ENCODE results near the gene HACL1.

Gene HACL1

DNA sequence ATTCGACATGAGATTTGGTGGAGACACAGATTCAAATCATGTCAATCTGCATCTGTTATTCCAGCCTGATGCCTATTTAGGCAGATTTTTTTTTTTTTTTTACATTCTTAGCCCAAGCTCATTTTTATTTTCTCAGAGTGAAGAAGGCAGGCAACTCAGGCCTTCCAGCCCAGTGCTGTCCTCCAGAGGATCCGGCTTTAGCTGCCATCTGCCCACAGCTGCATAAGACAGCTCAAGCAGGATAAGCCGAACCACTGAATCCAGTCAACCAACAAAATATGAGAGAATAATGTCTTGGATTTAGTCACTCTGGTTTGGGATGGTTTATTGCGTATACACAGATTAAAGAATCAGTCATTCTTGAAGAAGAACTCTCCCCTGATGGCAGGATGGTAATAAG is 60.0 kb downstream of the HACL1 start:
- H4K12ac ChIP-seq (ENCODE audit: low read depth, low read length), result no peak overlapping the region
- H3K79me2 ChIP-seq (ENCODE audit: control insufficient read depth, insufficient read depth, low read length, poor library complexity), result no peaks in the 10 kb centered on the region
- H3K36me3 ChIP-seq (ENCODE audit: control insufficient read depth in 1 of 2, insufficient read depth in 2 of 2, low read length in 2 of 2), result no peaks in the 10 kb centered on the region
- no peaks in the 10 kb centered on the region for H3K27me3 ChIP-seq (ENCODE audit: insufficient read depth, low read length)
- H4K91ac ChIP-seq (ENCODE audit: low read depth, low read length), result no peak overlapping the region
- H2AK5ac ChIP-seq (ENCODE audit: low read length), result no peak overlapping the region
- no CpG with 5 or more reads among the region's 4 CpGs for WGBS (ENCODE audit: extremely low coverage, insufficient coverage, insufficient read length)
- no peak for DNase-seq
- no peak overlapping the region for H2AFZ ChIP-seq (ENCODE audit: insufficient read depth, low read length, poor library complexity)
- H2BK5ac ChIP-seq (ENCODE audit: low read depth, low read length, poor library complexity), result no peak overlapping the region
- H3K4me1 ChIP-seq (ENCODE audit: control insufficient read depth in 1 of 2, insufficient read depth in 2 of 2, low read length in 2 of 2), result no peaks in the 10 kb centered on the region
- H3K23ac ChIP-seq (ENCODE audit: low read length), result no peak overlapping the region
- no peak overlapping the region for H4K8ac ChIP-seq (ENCODE audit: low read depth, low read length)
- no peak overlapping the region for H3K4ac ChIP-seq (ENCODE audit: low read depth, low read length)
- no peaks in the 10 kb centered on the region for H3K79me1 ChIP-seq (ENCODE audit: low read length)
- no peak overlapping the region for H3K4me3 ChIP-seq (ENCODE audit: low read depth, low read length)
- H3K14ac ChIP-seq (ENCODE audit: low read length), result no peak overlapping the region
- no peak overlapping the region for H3K18ac ChIP-seq (ENCODE audit: low read length)
- H2BK120ac ChIP-seq (ENCODE audit: insufficient read depth, low read length, poor library complexity), result no peak overlapping the region
- no peak overlapping the region for H2BK12ac ChIP-seq (ENCODE audit: low read length)
- H3K9me3 ChIP-seq (ENCODE audit: insufficient read depth, low read depth, low read length), result no peaks in the 10 kb centered on the region
- H3K9ac ChIP-seq (ENCODE audit: low read length), result no peak overlapping the region
- H3K4me2 ChIP-seq (ENCODE audit: low read length), result no peak overlapping the region
- H3K27ac ChIP-seq (ENCODE audit: low read depth, low read length), result no peak overlapping the region

DNA sequence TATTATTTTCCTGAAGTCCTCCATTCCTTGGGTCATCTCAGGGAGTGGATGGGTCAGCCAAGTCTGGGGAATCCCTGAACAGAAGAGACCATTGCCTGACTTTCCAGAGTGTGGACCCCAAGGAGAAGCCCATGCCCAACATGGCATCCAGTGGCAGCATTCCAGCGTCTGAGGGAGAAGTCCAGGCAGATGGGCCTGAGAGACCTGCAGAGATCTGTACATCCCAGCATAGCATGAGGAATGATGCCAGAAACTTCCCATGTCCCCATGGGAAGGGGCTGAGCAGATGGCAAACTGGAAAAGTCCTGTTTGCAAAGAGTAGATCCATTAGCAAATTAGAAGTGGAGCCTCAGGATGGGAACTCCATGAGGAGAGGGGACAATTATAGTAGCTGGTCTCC is 62.3 kb downstream of the HACL1 start:
- no peak overlapping the region for H2BK5ac ChIP-seq (ENCODE audit: low read depth, low read length, poor library complexity)
- H2AFZ ChIP-seq (ENCODE audit: insufficient read depth, low read length, poor library complexity), result no peak overlapping the region
- no peak for DNase-seq
- H3K14ac ChIP-seq (ENCODE audit: low read length), result no peak overlapping the region
- H3K79me1 ChIP-seq (ENCODE audit: low read length), result no peaks in the 10 kb centered on the region
- no peak overlapping the region for H3K27ac ChIP-seq (ENCODE audit: low read depth, low read length)
- no peak overlapping the region for H2BK12ac ChIP-seq (ENCODE audit: low read length)
- no peak overlapping the region for H3K4me3 ChIP-seq (ENCODE audit: low read depth, low read length)
- H3K36me3 ChIP-seq (ENCODE audit: control insufficient read depth in 1 of 2, insufficient read depth in 2 of 2, low read length in 2 of 2), result no peaks in the 10 kb centered on the region
- H3K9ac ChIP-seq (ENCODE audit: low read length), result no peak overlapping the region
- no peaks in the 10 kb centered on the region for H3K27me3 ChIP-seq (ENCODE audit: insufficient read depth, low read length)
- H3K9me3 ChIP-seq (ENCODE audit: insufficient read depth, low read depth, low read length), result no peaks in the 10 kb centered on the region
- no peak overlapping the region for H3K18ac ChIP-seq (ENCODE audit: low read length)
- no peak overlapping the region for H3K23ac ChIP-seq (ENCODE audit: low read length)
- no peaks in the 10 kb centered on the region for H3K79me2 ChIP-seq (ENCODE audit: control insufficient read depth, insufficient read depth, low read length, poor library complexity)
- no peak overlapping the region for H4K12ac ChIP-seq (ENCODE audit: low read depth, low read length)
- no peak overlapping the region for H3K4me2 ChIP-seq (ENCODE audit: low read length)
- no peak overlapping the region for H3K4ac ChIP-seq (ENCODE audit: low read depth, low read length)
- H4K8ac ChIP-seq (ENCODE audit: low read depth, low read length), result no peak overlapping the region
- no CpG with 5 or more reads among the region's 1 CpG for WGBS (ENCODE audit: extremely low coverage, insufficient coverage, insufficient read length)
- peaks cover 0 to 2% of the 10 kb centered on the region in 2 experiments for H3K4me1 ChIP-seq (ENCODE audit: control insufficient read depth in 1 of 2, insufficient read depth in 2 of 2, low read length in 2 of 2)
- no peak overlapping the region for H2AK5ac ChIP-seq (ENCODE audit: low read length)
- no peak overlapping the region for H2BK120ac ChIP-seq (ENCODE audit: insufficient read depth, low read length, poor library complexity)
- H4K91ac ChIP-seq (ENCODE audit: low read depth, low read length), result no peak overlapping the region

DNA sequence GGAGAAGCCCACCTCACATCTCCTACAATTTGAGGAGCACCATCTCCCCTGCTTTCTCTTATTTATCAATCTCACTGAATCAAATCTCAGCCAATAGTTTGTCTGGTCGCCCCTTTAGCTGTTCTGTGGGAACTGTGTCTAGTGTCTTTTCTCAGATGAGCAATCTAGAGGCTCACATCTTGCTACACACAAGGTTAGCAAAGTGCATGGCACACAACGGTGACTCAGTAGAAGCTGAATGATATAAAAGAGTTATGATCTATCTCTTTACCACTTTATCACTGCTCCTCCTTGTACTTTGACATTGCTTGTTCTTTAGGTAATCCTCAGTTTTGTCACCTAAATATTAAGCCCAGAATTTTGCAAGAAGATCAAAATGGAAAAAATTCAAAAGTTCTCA is 63.0 kb downstream of the HACL1 start:
- Histone ChIP-seq H3K27ac (ENCODE audit: low read depth, low read length) (no peak overlapping the region), H2BK120ac (ENCODE audit: insufficient read depth, low read length, poor library complexity) (no peak overlapping the region), H3K9ac (ENCODE audit: low read length) (no peak overlapping the region), H4K12ac (ENCODE audit: low read depth, low read length) (no peak overlapping the region), H3K4me2 (ENCODE audit: low read length) (no peak overlapping the region), H3K4ac (ENCODE audit: low read depth, low read length) (no peak overlapping the region), H3K4me3 (ENCODE audit: low read depth, low read length) (no peak overlapping the region), H2BK5ac (ENCODE audit: low read depth, low read length, poor library complexity) (no peak overlapping the region), H3K79me1 (ENCODE audit: low read length) (no peaks in the 10 kb centered on the region), H3K4me1 (ENCODE audit: control insufficient read depth in 1 of 2, insufficient read depth in 2 of 2, low read length in 2 of 2) (peaks cover 2 to 3% of the 10 kb centered on the region in 2 experiments), H4K91ac (ENCODE audit: low read depth, low read length) (no peak overlapping the region), H3K14ac (ENCODE audit: low read length) (no peak overlapping the region), H3K79me2 (ENCODE audit: control insufficient read depth, insufficient read depth, low read length, poor library complexity) (no peaks in the 10 kb centered on the region), H3K18ac (ENCODE audit: low read length) (no peak overlapping the region), H3K9me3 (ENCODE audit: insufficient read depth, low read depth, low read length) (no peaks in the 10 kb centered on the region), H3K36me3 (ENCODE audit: control insufficient read depth in 1 of 2, insufficient read depth in 2 of 2, low read length in 2 of 2) (no peaks in the 10 kb centered on the region), H3K23ac (ENCODE audit: low read length) (no peak overlapping the region), H2AK5ac (ENCODE audit: low read length) (no peak overlapping the region), H2BK12ac (ENCODE audit: low read length) (no peak overlapping the region), H4K8ac (ENCODE audit: low read depth, low read length) (no peak overlapping the region), H2AFZ (ENCODE audit: insufficient read depth, low read length, poor library complexity) (no peak overlapping the region), H3K27me3 (ENCODE audit: insufficient read depth, low read length) (no peaks in the 10 kb centered on the region)
- no peak for DNase-seq
- WGBS (ENCODE audit: extremely low coverage, insufficient coverage, insufficient read length), result no CpG with 5 or more reads among the region's 2 CpGs

DNA sequence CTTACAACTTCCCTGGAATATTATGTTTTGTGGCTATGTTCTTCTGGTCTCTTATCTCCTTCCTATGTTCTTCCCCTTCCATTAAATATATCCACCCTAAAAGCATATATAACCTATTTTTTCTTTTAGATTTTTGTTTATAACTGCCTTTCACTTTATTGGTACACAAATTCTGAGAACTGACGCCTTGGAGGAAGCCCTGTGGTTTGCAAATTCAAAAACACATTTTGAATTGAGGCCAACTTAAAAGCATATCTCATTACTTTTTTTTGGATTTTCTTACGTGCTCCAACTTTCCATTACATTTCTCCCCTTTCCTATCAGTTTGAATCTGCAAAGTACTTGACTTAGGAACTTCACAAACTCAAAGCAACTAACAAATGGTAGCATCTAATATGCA is 64.5 kb downstream of the HACL1 start:
- H3K4me1 ChIP-seq (ENCODE audit: control insufficient read depth in 1 of 2, insufficient read depth in 2 of 2, low read length in 2 of 2), result peaks cover 2 to 6% of the 10 kb centered on the region in 2 experiments
- no peak overlapping the region for H3K9ac ChIP-seq (ENCODE audit: low read length)
- no peak overlapping the region for H4K91ac ChIP-seq (ENCODE audit: low read depth, low read length)
- H2AFZ ChIP-seq (ENCODE audit: insufficient read depth, low read length, poor library complexity), result no peak overlapping the region
- no peak overlapping the region for H4K12ac ChIP-seq (ENCODE audit: low read depth, low read length)
- no peaks in the 10 kb centered on the region for H3K36me3 ChIP-seq (ENCODE audit: control insufficient read depth in 1 of 2, insufficient read depth in 2 of 2, low read length in 2 of 2)
- no peak overlapping the region for H3K18ac ChIP-seq (ENCODE audit: low read length)
- H2BK120ac ChIP-seq (ENCODE audit: insufficient read depth, low read length, poor library complexity), result no peak overlapping the region
- no peak overlapping the region for H3K4me2 ChIP-seq (ENCODE audit: low read length)
- no peaks in the 10 kb centered on the region for H3K79me2 ChIP-seq (ENCODE audit: control insufficient read depth, insufficient read depth, low read length, poor library complexity)
- H3K4ac ChIP-seq (ENCODE audit: low read depth, low read length), result no peak overlapping the region
- H3K9me3 ChIP-seq (ENCODE audit: insufficient read depth, low read depth, low read length), result no peaks in the 10 kb centered on the region
- H3K79me1 ChIP-seq (ENCODE audit: low read length), result no peaks in the 10 kb centered on the region
- H3K23ac ChIP-seq (ENCODE audit: low read length), result no peak overlapping the region
- no peak overlapping the region for H3K4me3 ChIP-seq (ENCODE audit: low read depth, low read length)
- H4K8ac ChIP-seq (ENCODE audit: low read depth, low read length), result no peak overlapping the region
- H2BK5ac ChIP-seq (ENCODE audit: low read depth, low read length, poor library complexity), result no peak overlapping the region
- no peak for DNase-seq
- H3K27me3 ChIP-seq (ENCODE audit: insufficient read depth, low read length), result no peaks in the 10 kb centered on the region
- WGBS (ENCODE audit: extremely low coverage, insufficient coverage, insufficient read length), result no CpG with 5 or more reads among the region's 2 CpGs
- H3K27ac ChIP-seq (ENCODE audit: low read depth, low read length), result no peak overlapping the region
- H2AK5ac ChIP-seq (ENCODE audit: low read length), result no peak overlapping the region
- H3K14ac ChIP-seq (ENCODE audit: low read length), result no peak overlapping the region
- H2BK12ac ChIP-seq (ENCODE audit: low read length), result no peak overlapping the region

Data from trophoblast cell (in vitro differentiated cells and primary cell).